Activated naive CD4-positive, alpha-beta T cell (primary cell): ENCODE results near the gene ANOS1.
"Not testable (repeated sequence)": the region's sequence is repeated elsewhere in the genome, so short reads cannot be mapped to it uniquely, and the experiment has no call there.

Experiments used
- DNase-seq, 4 experiments: peaks; one replicate each; lab custom pipeline; 2025; lab: John Stamatoyannopoulos, UW

Gene ANOS1

DNA sequence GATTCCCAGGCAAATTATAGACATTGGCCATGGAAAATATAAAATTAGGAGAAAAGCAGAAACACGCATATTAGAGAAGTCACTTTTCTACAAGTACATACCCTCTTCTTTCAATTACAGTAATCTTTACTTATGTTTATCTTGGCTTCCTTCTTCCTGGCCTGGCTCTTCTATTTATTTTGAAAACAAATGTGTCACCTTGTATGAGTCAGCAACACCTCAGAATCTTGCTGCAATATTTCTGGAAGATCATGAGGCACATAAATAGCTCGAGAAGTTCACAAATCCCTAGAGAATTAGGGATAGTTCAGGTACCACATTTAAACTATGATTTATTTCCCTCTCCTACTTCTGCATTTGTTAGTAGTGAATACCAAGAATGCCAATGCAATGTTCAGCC is 124.6 kb downstream of the ANOS1 start:
- DNase-seq = no peak

DNA sequence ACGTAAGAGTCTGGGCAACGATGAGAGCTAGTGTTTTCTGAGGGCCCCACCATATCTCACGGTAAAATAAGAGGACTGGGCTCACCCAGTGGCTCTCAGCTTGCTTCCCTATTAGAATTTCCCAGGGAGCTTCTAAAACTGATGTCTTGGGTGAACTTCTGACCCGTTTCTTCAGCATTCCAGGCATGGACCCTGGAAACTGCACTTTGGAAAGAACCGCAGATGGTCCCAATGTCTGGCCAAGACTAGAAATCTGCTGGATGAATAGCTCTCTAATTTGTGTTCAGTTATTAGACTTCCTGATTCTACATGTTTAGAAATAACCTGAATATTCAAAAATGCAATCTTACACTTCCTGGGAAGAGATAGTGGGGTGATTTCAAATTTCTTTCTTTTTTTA is 127.8 kb downstream of the ANOS1 start:
- DNase-seq = no peak

DNA sequence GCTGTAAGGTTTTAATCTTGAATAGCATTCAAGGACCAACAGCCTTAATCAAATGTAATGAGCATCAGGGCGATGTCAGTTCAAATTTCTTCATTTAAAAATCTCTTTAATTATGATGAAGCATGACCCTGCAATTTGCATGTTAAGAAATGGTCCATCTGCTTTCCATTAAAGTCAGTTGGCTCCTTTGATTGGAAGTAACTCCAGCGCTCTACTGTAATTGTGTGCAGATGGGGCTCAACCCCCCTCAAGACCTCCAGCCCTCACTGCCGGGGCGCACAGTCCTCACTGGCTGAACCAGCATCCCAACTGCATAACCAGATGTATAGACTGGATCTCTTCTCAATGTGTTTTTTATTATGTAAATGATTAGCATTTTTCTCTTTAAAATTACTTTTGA is 140.4 kb downstream of the ANOS1 start:
- DNase-seq = no peak

DNA sequence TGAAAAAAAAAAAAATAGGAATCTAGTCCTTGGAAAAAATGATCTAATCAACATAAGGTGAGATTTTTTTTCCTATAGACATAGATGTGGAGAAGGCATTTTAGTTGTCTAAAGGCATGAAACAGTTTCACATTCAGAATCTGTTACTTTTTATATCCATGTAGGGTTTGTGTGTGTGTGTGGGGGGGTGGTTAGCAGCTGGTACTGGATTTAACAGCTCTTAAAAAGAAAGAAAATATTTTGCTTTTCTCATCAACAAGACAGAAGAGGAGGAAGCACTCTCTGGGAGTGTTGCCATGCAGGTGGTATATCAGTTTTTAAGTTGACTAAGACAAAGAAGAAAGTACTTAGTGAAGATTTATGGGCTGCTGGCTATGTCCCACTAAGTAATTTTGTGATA is 145.0 kb downstream of the ANOS1 start:
- no peak for DNase-seq

DNA sequence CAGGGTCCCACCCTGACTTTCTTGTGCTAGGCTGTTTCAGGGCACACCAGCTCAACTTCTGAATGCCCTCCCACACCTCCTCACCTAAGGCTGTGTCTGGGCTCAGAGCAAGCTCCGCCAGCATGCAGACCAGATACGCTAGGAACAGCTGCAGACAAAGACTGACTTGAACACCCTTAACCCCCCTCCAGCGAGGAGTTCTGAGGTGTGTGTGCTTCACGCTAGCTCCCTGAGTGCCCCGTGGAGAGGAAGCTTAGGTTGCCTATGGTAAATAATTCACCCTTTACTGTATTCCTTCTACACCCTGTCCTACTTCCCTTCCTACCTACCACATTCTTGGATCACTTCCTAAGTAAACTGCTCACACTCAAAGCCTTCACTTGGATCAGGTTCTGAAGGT is 152.3 kb downstream of the ANOS1 start:
- no peak for DNase-seq

DNA sequence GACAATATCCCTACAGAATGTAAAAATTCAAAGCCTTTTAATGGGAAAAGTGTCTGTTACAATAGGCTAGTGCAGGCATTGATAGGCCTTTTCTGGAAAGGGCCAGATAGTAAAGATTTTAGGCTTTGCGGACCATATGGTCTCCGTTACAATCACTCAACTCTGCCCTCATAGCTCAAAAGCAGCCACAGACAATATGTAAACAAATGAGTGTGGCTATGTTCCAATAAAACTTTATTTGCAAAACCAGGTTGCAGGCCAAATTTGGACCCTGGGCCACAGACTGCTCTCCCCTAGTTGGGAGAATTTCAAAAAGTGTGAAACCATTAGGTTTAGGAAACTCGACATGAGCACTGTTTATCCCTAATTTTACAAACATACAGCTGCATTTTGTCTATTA is 155.1 kb downstream of the ANOS1 start:
- DNase-seq = no peak

DNA sequence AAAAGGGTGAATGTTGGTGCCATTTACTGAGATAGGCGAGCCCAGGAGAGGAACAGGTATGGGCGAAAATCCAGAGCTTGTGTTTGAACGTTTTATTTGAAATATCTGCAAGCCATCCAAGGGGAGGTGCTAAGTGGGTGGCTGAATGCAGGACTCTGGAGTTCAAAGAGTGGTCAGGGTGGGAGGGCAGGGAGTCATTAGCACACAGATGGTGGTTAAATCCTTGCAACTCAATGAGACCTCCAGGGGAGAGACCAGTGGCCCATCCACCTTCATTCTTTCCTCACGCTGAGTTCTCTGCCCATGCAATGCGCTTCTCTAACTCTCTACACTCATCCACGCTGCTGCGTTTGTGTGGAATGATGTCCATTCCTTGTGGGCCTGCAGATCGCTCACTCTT is 166.2 kb downstream of the ANOS1 start:
- DNase-seq = no peak

DNA sequence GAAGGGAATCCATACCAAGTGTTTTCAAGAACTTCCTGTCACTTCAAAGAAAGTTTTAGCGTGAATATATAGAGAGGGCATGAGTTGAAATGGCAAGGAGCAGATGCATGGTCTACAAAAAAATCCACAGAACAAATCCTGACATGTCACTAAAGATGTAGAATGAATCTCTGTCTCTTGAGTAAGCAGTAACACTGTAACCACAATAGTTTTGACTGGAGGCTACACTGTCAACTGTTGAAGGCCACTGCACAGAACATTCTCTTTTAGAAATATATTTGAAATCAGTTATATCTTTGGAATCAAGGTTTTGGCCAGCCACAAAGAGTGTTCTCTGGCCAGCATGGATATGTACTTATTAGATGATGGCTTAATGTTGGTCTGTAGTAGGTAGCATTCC is 183.5 kb downstream of the ANOS1 start:
- no peak for DNase-seq

DNA sequence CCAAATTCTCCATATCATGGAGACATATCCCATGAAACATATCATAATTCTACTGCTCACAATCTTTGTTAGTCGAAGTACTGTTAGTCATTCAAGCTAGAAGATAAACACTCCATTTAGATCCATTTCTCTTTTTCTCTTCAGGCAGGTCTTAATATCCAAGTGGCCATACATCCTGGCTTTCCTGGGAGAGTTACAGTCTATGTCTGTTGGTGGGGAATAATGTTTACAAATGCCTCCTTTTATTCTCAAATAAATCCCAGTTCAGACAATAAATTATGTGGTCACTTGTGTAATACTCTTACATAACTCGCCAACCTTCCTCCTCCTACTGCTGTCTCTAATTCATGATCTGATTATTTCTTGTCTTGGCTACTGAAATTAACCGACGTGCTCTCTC is 185.2 kb downstream of the ANOS1 start:
- DNase-seq = no peak

DNA sequence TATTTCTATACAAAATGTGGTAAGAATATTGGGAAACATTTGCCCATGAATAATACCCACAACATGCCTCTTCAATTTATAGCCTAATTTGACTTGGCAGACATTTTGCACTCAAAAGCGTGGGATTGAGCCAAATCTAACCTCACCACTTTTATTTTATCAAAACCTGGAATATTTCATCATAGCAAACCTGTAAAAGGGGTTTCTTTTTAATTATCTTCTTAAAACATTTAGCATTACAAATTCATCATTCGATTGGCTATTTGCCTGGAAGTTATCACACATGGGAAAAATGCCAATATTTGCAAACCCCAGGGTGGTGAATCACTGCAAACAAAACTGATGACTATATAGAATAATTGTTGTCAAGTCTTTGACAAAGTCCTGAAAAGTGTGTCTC is 211.1 kb downstream of the ANOS1 start:
- DNase-seq = no peak

DNA sequence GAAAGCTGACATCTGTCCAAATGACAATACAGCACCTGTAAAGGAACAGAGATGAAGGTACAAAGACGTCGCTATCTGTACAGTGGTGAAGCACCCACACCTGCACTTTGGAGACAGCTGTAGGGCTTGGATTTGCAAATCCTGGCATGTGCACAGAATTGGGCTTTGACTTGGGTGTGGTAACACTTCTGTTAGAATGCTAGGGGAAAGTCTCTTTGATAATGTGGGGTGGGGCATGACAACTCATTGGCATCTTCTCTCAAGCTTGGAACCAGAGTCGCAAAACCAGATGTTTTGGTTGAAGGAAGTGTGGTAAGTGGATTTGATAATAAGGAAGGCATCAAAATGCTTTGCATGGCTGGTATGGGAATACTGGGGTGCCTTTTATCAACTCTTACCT is 211.8 kb downstream of the ANOS1 start:
- DNase-seq = no peak

DNA sequence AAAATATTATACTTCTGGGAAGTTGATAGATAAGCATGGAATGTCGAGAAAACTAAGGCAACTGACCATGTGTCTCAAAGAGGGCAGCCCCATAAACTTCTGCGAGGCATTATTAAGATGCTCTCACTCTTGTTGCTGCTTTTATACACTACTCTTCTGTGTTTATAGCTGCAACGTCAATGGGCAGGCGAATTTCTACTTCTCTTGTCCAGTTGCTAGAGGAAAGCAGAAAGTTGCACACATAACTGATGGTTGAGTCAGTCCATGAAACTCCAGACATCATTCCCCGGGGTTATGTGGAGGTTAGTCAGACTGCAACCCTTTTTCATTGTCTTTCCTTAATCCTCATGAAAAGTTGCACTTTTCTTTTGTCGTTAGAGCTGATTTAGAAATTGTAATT is 227.5 kb downstream of the ANOS1 start:
- DNase-seq = no peak

DNA sequence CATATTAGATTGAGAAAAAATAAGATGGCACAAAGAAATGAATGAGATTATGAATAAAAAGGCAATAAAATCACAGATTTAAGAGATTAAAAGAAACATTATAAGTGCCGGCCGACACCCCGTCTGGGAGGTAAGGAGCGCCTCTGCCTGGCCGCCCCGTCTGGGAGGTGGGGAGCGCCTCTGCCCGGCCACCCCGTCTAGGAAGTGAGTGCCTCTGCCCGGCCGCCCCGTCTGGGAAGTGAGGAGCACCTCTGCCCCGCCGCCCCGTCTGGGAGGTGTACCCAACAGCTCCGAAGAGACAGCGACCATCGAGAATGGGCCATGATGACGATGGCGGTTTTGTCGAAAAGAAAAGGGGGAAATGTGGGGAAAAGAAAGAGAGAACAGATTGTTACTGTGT is 229.8 kb downstream of the ANOS1 start:
- not testable (repeated sequence) for DNase-seq

DNA sequence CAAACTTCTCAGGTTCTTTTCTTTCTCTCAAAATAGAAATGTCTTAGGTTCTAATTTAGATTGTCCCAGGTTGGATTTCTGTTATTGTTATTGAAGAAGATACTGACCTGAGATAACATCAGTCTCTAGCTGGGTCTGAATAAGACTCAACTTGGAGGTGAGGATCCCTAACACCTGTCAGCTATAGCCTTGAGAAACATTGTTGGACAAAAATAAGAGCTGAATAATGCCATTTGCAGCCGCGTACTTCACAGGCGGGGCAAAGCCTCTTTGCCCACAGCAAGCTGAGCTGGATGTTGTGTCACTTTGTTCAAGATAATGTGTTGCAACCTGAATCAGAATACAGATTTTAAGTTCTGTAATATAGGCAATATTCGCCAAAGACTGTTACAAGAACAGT is 231.7 kb downstream of the ANOS1 start:
- DNase-seq = no peak

DNA sequence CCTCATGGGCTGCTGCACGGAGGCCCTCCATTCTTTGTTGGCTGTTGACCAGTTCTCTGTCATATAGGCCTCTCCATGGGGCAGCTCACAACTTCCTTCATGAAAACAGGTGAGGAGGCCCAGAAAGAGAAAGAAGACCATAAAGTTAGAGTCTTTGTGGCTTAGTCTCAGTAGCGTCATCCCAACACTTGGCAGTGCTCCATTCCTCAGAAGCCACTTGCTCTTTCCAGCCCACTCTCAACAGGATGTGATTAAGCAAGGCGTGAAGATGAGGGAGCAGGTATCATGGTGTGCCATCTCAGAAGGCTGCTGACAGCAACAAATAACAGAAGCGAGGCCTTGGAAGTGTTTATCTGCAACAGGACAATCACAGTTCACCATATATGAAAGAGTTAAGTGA is 236.9 kb downstream of the ANOS1 start:
- not testable (repeated sequence) for DNase-seq

DNA sequence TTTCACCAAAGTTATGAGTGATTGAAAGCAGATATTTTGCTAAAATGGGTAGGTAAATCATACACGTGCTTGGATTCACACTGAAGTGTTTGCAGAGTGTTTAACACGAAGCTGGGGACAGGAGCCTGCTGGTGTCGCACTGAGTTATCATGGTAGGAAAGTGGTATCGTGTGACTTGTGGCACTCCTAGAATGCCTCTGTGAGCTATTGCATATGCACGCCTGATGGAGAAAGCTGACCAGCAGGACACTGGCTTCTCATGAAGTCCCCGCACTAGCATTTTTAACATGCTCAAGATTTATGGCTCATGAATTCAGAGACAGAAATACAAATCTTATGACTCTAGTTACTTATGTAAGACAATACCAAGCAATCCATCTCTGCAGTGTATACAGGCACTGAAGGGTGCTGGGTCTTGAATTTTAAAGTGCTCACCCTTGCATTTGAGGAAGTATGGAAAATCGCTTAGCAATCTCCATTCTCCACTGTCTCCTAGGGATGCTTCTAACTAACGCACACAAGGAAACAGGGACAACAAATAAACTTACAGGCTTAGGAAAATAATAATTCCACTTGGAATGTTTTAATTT is 247.5 kb downstream of the ANOS1 start:
- DNase-seq = no peak
